ENCODE results near the gene RAD51B.

The RAD51B gene

GRCh38 chr14:68632054-68632895 lies 812.7 kb downstream of the RAD51B start:
- no peak for DNase-seq

DNA sequence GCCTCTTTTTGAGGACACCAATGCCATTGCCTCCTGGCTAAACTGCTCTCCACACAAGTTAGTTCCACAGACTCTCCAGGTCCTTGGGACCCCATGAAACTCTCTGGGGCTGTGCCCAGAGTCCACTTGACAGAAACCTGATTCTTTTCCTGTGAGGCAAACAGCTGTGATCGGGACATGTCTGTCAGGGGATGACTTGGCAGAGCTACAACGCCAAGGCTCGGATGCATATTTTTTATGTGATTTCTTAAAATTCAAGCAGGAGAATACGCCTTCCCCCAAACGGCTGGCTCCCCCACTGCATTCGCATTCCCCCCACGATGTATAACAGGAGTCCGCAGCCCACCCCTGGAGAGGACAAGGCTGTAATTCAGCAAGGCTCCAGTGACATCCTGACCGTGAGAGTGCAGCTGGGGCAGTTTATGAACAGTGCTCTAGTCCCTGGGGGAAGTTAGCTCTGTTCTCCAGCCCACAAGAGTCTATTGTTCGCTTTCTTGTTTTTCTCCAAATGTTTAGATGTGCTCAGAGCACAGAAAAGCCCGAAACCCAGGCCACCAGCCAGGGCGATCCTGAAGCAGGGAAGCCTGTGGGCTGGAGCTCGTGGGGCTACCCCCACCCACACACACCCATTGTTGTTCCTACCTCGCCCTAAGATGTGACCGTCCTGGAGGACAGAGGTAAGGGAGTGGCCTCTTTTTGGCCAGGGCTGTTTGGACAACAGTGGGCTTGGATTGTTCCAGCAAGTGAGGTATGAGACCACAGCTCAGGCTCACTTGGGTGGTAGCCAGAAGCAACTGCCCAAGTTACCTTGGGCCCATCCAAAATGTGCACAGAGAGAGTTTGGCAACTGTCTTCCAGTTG lies 813.8 kb downstream of the RAD51B start:
- DNase-seq, result no peak

GRCh38 chr14:68634332-68634731 lies 814.8 kb downstream of the RAD51B start:
- no peak for DNase-seq

GRCh38 chr14:68634874-68635595 lies 815.5 kb downstream of the RAD51B start:
- no peak for DNase-seq

- no peak for DNase-seq
Measured at GRCh38 chr14:68636597-68636996, 817.0 kb downstream of the RAD51B start.

DNA sequence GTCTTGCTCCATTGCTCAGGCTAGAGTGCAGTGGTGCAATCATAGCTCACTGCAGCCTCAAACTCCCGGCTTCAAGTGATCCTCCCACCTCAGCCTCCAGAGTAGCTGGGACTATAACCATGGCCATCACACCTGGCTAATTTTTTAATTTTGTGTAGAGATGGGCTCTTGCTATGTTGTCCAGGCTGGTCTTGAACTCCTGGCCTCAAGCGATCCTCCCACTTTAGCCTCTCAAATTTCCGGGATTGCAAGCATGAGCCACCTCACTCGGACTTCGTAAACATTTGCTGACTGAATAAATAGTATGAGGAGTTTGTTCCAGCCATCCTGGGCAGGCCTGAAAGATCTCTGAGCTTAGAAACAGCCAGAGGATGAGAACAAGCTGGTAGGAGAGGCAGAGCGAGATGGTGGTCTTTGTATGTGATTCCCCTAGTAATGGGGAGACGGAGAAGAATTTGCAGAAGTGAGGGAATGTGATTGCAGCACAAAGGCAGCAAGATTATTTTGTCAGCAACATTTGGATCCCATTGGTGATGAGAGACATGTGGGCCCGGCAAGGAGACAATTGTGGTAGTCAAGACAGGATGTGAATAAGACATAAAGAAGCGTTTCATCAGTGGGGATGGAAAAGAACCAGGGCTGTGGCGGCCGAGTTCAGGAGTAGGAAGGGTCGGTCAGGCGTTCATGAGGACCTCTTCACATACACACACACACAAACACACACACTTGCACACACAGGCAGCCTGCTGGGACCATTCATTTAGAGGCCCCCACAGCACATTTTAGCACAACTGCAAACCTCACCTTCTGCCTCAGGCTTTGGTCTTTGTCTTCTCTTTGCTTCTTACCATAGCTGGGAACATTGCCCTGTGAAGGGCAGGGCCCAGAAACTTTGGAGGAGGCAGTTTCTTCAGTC lies 817.8 kb downstream of the RAD51B start:
- no peak for DNase-seq

DNA sequence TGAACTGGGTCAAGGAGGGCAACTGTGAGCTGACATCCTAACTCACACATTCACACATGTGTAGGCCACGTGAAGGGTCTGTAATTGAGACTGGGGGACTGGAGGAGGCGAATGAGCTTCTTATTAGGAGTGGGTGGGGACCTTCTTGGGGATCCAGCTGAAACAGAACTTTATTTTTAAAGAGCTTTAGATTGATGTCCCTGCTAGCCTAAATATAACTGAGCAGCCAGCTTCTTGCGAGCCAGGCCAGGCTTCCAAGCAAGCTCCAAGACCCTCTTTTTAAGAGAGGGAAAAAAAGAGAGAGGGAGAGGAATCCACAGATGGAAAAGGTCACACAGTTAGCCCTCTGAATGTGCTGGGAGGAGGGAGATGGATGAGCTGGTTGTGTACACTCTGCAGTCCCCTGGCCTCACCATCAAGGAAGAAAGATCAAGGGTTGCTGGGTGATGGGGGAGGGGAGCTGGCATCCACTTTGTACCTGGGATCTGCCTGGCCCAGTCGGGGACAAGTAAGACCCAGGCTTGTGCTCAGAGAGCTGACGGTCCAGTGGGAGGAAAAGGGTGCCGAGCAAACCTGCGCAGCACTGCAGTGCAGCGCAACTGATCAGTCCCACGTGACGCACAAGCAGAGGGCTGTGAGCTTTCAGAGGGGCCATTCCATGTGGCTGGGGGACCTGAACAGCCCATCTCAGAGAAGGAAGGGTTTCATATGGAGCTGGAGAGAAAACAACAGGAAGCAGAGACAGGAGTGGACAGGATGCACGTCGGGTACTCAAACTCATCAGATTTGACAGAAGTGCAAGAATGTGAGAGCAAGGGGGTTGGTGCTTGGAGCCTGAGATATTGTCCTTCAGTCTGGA lies 818.8 kb downstream of the RAD51B start:
- DNase-seq, result no peak

GRCh38 chr14:68639000-68639757 lies 819.6 kb downstream of the RAD51B start:
- DNase-seq, result no peak

DNA sequence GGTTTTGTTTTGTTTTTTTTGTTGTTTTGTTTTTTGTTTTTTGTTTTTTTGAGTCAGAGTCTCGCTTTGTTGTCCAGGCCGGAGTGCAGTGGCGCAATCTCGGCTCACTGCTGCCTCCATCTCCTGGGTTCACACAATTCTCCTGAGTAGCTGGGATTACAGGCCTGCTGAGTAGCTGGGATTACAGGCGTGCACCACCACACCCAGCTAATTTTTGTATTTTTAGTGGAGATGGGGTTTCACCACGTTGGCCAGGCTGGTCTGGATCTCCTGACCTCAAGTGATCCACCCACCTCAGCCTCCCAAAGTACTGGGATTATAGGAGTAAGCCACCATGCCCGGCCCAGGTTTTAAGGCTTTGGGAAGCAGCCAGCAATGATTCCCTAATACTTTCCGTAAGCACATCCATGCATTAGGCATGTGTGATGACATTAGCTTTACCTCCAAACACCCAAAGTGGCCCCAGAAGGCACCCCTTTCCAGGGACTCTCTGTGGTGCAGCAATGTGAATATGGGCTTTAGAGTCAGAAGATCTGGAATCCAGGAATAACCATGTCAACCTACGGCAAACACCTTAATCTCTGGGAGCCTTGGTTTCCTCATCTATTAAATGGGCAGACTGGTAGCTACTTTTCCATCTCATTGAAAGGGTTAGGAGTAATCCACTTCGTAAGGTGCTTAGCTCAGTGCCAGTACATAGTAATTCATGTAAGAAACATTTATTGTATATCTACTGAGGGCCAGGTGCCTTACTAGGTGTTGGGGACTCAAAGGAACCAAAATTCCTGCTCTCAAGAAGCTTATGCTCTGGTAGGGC lies 820.4 kb downstream of the RAD51B start:
- no peak for DNase-seq

DNA sequence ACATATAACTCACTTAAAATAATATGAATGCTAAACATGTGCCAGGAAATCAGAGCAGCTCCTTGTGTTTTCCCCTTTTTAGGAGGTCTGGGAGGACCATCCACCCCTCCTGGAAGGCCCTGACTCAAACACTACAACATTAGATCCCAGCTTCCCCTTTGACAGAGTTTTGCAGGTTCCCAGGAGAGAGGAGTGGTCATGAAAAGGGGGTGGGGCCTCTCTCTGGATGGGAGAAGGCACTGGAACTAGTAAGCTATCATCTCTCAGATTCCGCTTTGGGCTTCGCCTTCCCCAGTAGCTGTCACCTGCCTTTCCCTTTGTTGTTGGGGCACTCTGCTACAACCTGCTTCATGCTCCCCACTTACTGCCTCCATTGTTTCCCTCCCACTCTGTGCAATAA lies 824.1 kb downstream of the RAD51B start:
- no peak for DNase-seq

- DNase-seq, result no peak
Measured at GRCh38 chr14:68644101-68644500, 824.5 kb downstream of the RAD51B start.

- no peak for DNase-seq
Measured at GRCh38 chr14:68645371-68645770, 825.8 kb downstream of the RAD51B start.

DNA sequence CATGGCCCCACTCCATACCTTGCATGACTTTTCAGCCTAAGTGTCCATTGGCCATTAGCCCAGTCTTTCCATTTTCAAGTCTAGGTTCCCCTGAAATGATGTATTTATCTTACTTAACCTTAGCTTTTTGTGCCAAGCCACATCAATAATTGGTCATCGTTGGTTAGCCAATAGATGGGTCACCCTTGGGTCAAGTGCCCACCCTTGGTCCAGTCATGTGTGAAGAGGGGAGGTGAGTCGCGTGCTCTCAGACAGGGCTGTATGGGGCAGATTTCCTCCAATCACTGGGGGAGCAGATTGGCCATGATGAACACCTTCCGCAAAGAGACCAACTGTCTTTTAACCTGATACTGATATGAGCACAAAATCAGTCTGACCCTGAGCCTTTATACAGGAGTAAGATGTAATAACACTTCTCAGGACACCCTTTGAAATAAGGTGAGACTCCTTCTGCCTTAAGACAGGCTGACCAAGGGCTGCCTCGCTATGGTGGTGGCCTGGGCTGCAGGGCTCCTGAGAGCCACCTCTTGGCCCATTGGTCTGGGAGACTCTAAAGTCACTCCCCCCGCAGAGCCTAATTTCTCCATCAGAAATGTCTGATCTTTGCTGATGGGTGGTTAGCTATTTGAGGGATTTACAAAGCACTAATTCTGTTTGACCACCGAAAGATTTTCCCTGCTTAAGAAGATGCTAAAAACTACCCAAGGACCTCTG lies 830.1 kb downstream of the RAD51B start:
- no peak for DNase-seq

- no peak for DNase-seq
Measured at GRCh38 chr14:68650404-68650994, 830.9 kb downstream of the RAD51B start.

GRCh38 chr14:68651075-68651474 lies 831.5 kb downstream of the RAD51B start:
- no peak for DNase-seq

DNA sequence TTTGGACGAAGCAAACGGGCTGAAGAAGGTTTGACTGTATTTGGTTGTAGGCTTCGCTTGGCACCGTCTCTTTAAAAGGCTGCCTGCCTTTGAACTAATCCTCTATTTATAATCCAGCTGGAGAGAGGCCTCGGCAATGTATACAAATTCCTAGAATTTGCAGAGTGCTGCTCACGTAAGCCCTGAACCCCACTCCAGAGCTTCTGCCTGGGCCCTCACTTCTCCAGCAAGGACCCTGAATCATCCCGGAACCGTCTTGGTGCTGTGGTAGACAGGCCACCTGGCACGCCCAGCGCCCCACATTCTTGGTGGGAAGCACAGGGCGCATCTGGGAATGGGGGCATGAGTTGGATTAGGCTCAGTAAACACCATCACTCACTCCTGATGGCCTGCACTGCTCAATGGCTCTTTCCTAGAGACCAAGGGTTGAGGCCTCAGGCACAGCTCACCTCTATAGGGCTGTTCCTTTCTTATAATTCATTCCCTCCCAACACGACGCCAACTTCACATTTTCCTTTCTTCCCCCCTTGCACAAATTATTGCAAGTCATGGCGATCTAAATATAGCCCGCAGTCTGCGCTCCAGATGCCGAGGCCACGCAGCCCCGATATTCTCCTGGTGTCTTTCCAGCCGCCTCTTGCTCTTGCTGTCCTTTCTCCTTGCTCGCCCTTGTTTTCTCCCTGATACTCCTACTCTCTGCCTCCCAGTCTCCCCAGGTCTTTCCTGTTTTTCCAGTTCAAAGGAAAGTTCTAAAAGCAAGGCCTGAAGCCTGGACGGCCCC lies 832.3 kb downstream of the RAD51B start:
- no peak for DNase-seq

- no peak for DNase-seq
Measured at GRCh38 chr14:68652433-68652690, 832.8 kb downstream of the RAD51B start.

- DNase-seq, result no peak
Measured at GRCh38 chr14:68653108-68653507, 833.5 kb downstream of the RAD51B start.
